Measurements from ENCODE around the gene CCNT2.
A peak's percentile ranks its signal among the peaks of the same experiment; 100 is the strongest.
"Not testable (repeated sequence)": the region's sequence is repeated elsewhere in the genome, so short reads cannot be mapped to it uniquely, and the experiment has no call there.

Gene CCNT2

GRCh38 chr2:134954065-134954464 lies 35.4 kb downstream of the CCNT2 start:
- in situ Hi-C loops (cut with HindIII; ENCODE audit: low pct_ligation_motif_present, low pct_unique_long_range_greater_than_20kb, low sequenced_read_pairs) = no loop called here
- no peak for DNase-seq

- no peak for DNase-seq
- in situ Hi-C loops (cut with HindIII; ENCODE audit: low pct_ligation_motif_present, low pct_unique_long_range_greater_than_20kb, low sequenced_read_pairs) = no loop called here
Measured at GRCh38 chr2:134955744-134956143, 37.1 kb downstream of the CCNT2 start.

- no peak for DNase-seq
- in situ Hi-C loops (cut with HindIII; ENCODE audit: low pct_ligation_motif_present, low pct_unique_long_range_greater_than_20kb, low sequenced_read_pairs) = no loop called here
Measured at GRCh38 chr2:134957477-134957876, 38.9 kb downstream of the CCNT2 start.

GRCh38 chr2:134967166-134967565 lies 48.5 kb downstream of the CCNT2 start:
- in situ Hi-C loops (cut with HindIII; ENCODE audit: low pct_ligation_motif_present, low pct_unique_long_range_greater_than_20kb, low sequenced_read_pairs); DNase-seq: not testable (repeated sequence)

- DNase-seq = no peak
- in situ Hi-C loops (cut with HindIII; ENCODE audit: low pct_ligation_motif_present, low pct_unique_long_range_greater_than_20kb, low sequenced_read_pairs) = no loop called here
Measured at GRCh38 chr2:134973241-134974138, 54.9 kb downstream of the CCNT2 start.

- in situ Hi-C loops (cut with HindIII; ENCODE audit: low pct_ligation_motif_present, low pct_unique_long_range_greater_than_20kb, low sequenced_read_pairs) = no loop called here
- no peak for DNase-seq
Measured at GRCh38 chr2:134975281-134976009, 56.8 kb downstream of the CCNT2 start.

- DNase-seq = no peak
- in situ Hi-C loops (cut with HindIII; ENCODE audit: low pct_ligation_motif_present, low pct_unique_long_range_greater_than_20kb, low sequenced_read_pairs) = no loop called here
Measured at GRCh38 chr2:134976074-134976702, 57.6 kb downstream of the CCNT2 start.

- DNase-seq; in situ Hi-C loops (cut with HindIII; ENCODE audit: low pct_ligation_motif_present, low pct_unique_long_range_greater_than_20kb, low sequenced_read_pairs): not testable (repeated sequence)
Measured at GRCh38 chr2:134977104-134977503, 58.5 kb downstream of the CCNT2 start.

GRCh38 chr2:134979221-134979620 lies 60.6 kb downstream of the CCNT2 start:
- in situ Hi-C loops (cut with HindIII; ENCODE audit: low pct_ligation_motif_present, low pct_unique_long_range_greater_than_20kb, low sequenced_read_pairs) = no loop called here
- DNase-seq = no peak

GRCh38 chr2:134980639-134981038 lies 62.0 kb downstream of the CCNT2 start:
- in situ Hi-C loops (cut with HindIII; ENCODE audit: low pct_ligation_motif_present, low pct_unique_long_range_greater_than_20kb, low sequenced_read_pairs) = no loop called here
- DNase-seq = no peak

GRCh38 chr2:134982603-134983002 lies 64.0 kb downstream of the CCNT2 start:
- in situ Hi-C loops (cut with HindIII; ENCODE audit: low pct_ligation_motif_present, low pct_unique_long_range_greater_than_20kb, low sequenced_read_pairs) = no loop called here
- no peak for DNase-seq

- in situ Hi-C loops (cut with HindIII; ENCODE audit: low pct_ligation_motif_present, low pct_unique_long_range_greater_than_20kb, low sequenced_read_pairs) = no loop called here
Measured at GRCh38 chr2:134985061-134985460, 66.4 kb downstream of the CCNT2 start.

GRCh38 chr2:134988994-134989605 lies 70.5 kb downstream of the CCNT2 start:
- DNase-seq = peak; percentile 46
- in situ Hi-C loops (cut with HindIII; ENCODE audit: low pct_ligation_motif_present, low pct_unique_long_range_greater_than_20kb, low sequenced_read_pairs) = no loop called here

More at GRCh38 chr2:134985061-134985460, 66.4 kb downstream of the CCNT2 start:
- no peak for DNase-seq

- DNase-seq = no peak
- in situ Hi-C loops (cut with HindIII; ENCODE audit: low pct_ligation_motif_present, low pct_unique_long_range_greater_than_20kb, low sequenced_read_pairs) = no loop called here
Measured at GRCh38 chr2:134999521-134999920, 80.9 kb downstream of the CCNT2 start.

- no peak for DNase-seq
- in situ Hi-C loops (cut with HindIII; ENCODE audit: low pct_ligation_motif_present, low pct_unique_long_range_greater_than_20kb, low sequenced_read_pairs) = no loop called here
Measured at GRCh38 chr2:135002836-135003235, 84.2 kb downstream of the CCNT2 start.

- in situ Hi-C loops (cut with HindIII; ENCODE audit: low pct_ligation_motif_present, low pct_unique_long_range_greater_than_20kb, low sequenced_read_pairs) = no loop called here
- DNase-seq = peak; percentile 71
Measured at GRCh38 chr2:135004005-135004746, 85.6 kb downstream of the CCNT2 start.

- in situ Hi-C loops (cut with HindIII; ENCODE audit: low pct_ligation_motif_present, low pct_unique_long_range_greater_than_20kb, low sequenced_read_pairs) = no loop called here
- no peak for DNase-seq
Measured at GRCh38 chr2:135005753-135006152, 87.1 kb downstream of the CCNT2 start.
